A673 (cell line): Measurements from ENCODE around the gene NGEF. TPM values are rescaled to one million over a fixed set of nuclear protein-coding genes. Genes with fewer than 3 reads are reported as not detected.
"Not testable (repeated sequence)": the region's sequence is repeated elsewhere in the genome, so short reads cannot be mapped to it uniquely, and the experiment has no call there.

Source experiments
- BruUV-seq: library from RNA; stranded (reverse); fragments of 400-500 nt; replicated peaks from 2 replicates; lab custom pipeline; 2021; lab: Mats Ljungman, UMichigan
- CTCF ChIA-PET: fragments of 300-600 bp; sonication (Branson Sonifier 250); formaldehyde crosslinking; loops from one replicate; lab custom pipeline; 2022; ENCODE audit warnings: antibody characterized with exemption; lab: Charles Lee
- POLR2A ChIA-PET: fragments of 300-600 bp; sonication (Branson Sonifier 250); formaldehyde crosslinking; loops from one replicate; lab custom pipeline; 2022; ENCODE audit warnings: antibody characterized with exemption; ENCODE audit not compliant: low non-redundant PET; lab: Charles Lee
- DNase-seq: peaks from one replicate; pipeline ENCODE4 v3.0.0-alpha.2; 2015; ENCODE audit warnings: low spot score
- H3K27ac ChIP-seq: fragments of 200-600 bp; sonication (generic); 2 replicates; pipeline ENCODE4 v1.5.1; 2016; ENCODE audit warnings: mixed run types, low read depth, mild to moderate bottlenecking, mixed read lengths, antibody characterized with exemption, low read length; ENCODE audit not compliant: poor library complexity, severe bottlenecking
- H3K27me3 ChIP-seq: fragments of 200-600 bp; sonication (generic); replicated peaks from 2 replicates; pipeline ENCODE4 v1.6.1; 2017; ENCODE audit warnings: mixed run types, low read depth, mild to moderate bottlenecking, mixed read lengths, antibody characterized with exemption, low read length; ENCODE audit not compliant: insufficient read depth, poor library complexity
- H3K36me3 ChIP-seq: fragments of 200-600 bp; sonication (generic); 2 replicates; pipeline ENCODE4 v1.6.1; 2016; ENCODE audit warnings: mixed run types, mild to moderate bottlenecking, mixed read lengths, antibody characterized with exemption, low read length; ENCODE audit not compliant: insufficient read depth, poor library complexity, severe bottlenecking
- H3K4me1 ChIP-seq: fragments of 200-600 bp; sonication (generic); 2 replicates; pipeline ENCODE4 v1.6.1; 2017; ENCODE audit warnings: mixed run types, mild to moderate bottlenecking, mixed read lengths, antibody characterized with exemption, low read length; ENCODE audit not compliant: insufficient read depth, poor library complexity, severe bottlenecking
- H3K4me3 ChIP-seq: fragments of 200-600 bp; sonication (generic); 2 replicates; pipeline ENCODE4 v1.5.1; 2016; ENCODE audit warnings: low read depth, mixed run types, mild to moderate bottlenecking, mixed read lengths, low read length; ENCODE audit not compliant: poor library complexity, severe bottlenecking
- H3K9me3 ChIP-seq: fragments of 200-600 bp; sonication (generic); 2 replicates; pipeline ENCODE4 v1.6.1; 2016; ENCODE audit warnings: mixed run types, low read depth, mild to moderate bottlenecking, mixed read lengths, antibody characterized with exemption, low read length; ENCODE audit not compliant: poor library complexity, severe bottlenecking
- CTCF ChIP-seq: fragments of 300-800, 200-600 bp; sonication (generic); conservative IDR thresholded peaks from 2 replicates; pipeline ENCODE4 v1.5.1; 2017; ENCODE audit warnings: low read depth, mild to moderate bottlenecking, antibody characterized with exemption, low read length, moderate library complexity, mixed read lengths
- EZH2 ChIP-seq: fragments of 200-600 bp; sonication (generic); IDR thresholded peaks from 2 replicates; pipeline ENCODE4 v1.6.1; 2017; ENCODE audit warnings: borderline replicate concordance, low read depth, mild to moderate bottlenecking, mixed read lengths, antibody characterized with exemption, low read length; ENCODE audit not compliant: poor library complexity, severe bottlenecking
- intact Hi-C: fragments of 100-400 bp; cut with micrococcal nuclease; formaldehyde crosslinking; loops from one replicate; pipeline ENCODE4 v1.10.0; 2022; ENCODE audit not compliant: unreplicated experiment
- total RNA-seq: library from RNA; stranded (reverse); gene quantifications from 2 replicates; pipeline ENCODE4 v1.2.3, GENCODE V29; 2021

NGEF gene
- total RNA-seq, 1 experiment from 2014 or later, result 0.69 TPM

GRCh38 chr2:233021771-233022170 lies 8.7 kb upstream of the NGEF start:
- intact Hi-C loops, result loop anchor here (10.0 kb wide), 1 partner anchor 417 kb away; no protein-coding TSS in a partner anchor
- BruUV-seq, result no TSS peak
- no peaks in the 10 kb centered on the region for H3K27me3 ChIP-seq
- H3K9me3 ChIP-seq, result no peaks in the 10 kb centered on the region
- H3K4me3 ChIP-seq, result no peak overlapping the region
- no peaks in the 10 kb centered on the region for H3K36me3 ChIP-seq
- TF ChIP-seq CTCF (no peak), EZH2 (no peak)
- no peak for DNase-seq
- ChIA-PET CTCF (no interaction called here), POLR2A (no interaction called here)
- H3K27ac ChIP-seq, result no peak overlapping the region
- no peaks in the 10 kb centered on the region for H3K4me1 ChIP-seq

- BruUV-seq, result no TSS peak
- intact Hi-C loops, result loop anchor here (10.0 kb wide), 1 partner anchor 416 kb away; no protein-coding TSS in a partner anchor
- DNase-seq, result no peak
- Histone ChIP-seq H3K4me1 (no peaks in the 10 kb centered on the region), H3K9me3 (no peaks in the 10 kb centered on the region), H3K4me3 (no peak overlapping the region), H3K36me3 (no peaks in the 10 kb centered on the region), H3K27ac (no peak overlapping the region), H3K27me3 (no peaks in the 10 kb centered on the region)
- ChIA-PET POLR2A (no interaction called here), CTCF (no interaction called here)
- TF ChIP-seq CTCF, result no peak
- TF ChIP-seq EZH2, result no peak
Measured at GRCh38 chr2:233020454-233020853, 7.4 kb upstream of the NGEF start.

- H3K4me1 ChIP-seq, H3K36me3 ChIP-seq, H3K27ac ChIP-seq, H3K4me3 ChIP-seq, CTCF ChIA-PET, H3K27me3 ChIP-seq, BruUV-seq, H3K9me3 ChIP-seq, POLR2A ChIA-PET, DNase-seq: not testable (repeated sequence)
- intact Hi-C loops, result loop anchor here (10.0 kb wide), 1 partner anchor 415 kb away; no protein-coding TSS in a partner anchor
Measured at GRCh38 chr2:233019610-233020009, 6.6 kb upstream of the NGEF start.

GRCh38 chr2:233017947-233018346 lies 4.9 kb upstream of the NGEF start:
- H3K4me1 ChIP-seq, result no peaks in the 10 kb centered on the region
- H3K27ac ChIP-seq, result no peak overlapping the region
- no peaks in the 10 kb centered on the region for H3K36me3 ChIP-seq
- intact Hi-C loops, result no loop called here
- no peak overlapping the region for H3K4me3 ChIP-seq
- H3K9me3 ChIP-seq, result no peaks in the 10 kb centered on the region
- no peak for DNase-seq
- no peak for TF ChIP-seq CTCF
- TF ChIP-seq EZH2, result no peak
- CTCF ChIA-PET, result no interaction called here
- H3K27me3 ChIP-seq, result no peaks in the 10 kb centered on the region
- POLR2A ChIA-PET, result no interaction called here
- no TSS peak for BruUV-seq
